Suprapubic skin (tissue), 4 donors: ENCODE data around the gene DLGAP4. TPM values are rescaled to one million over a fixed set of nuclear protein-coding genes. Genes with fewer than 3 reads are reported as not detected.

Source experiments
- DNase-seq, 2 donors: peaks; one replicate each; pipeline ENCODE4 v3.0.0-alpha.2; 2019; ENCODE audit warnings: low spot score in 2 of 2
- H3K27ac ChIP-seq: fragments of 200-600 bp; sonication (generic); one replicate; pipeline ENCODE4 v1.5.1; 2019
- H3K27me3 ChIP-seq: fragments of 200-600 bp; sonication (generic); one replicate; pipeline ENCODE4 v1.5.1; 2019
- H3K36me3 ChIP-seq: fragments of 200-600 bp; sonication (generic); one replicate; pipeline ENCODE4 v1.5.1; 2019
- H3K4me1 ChIP-seq: fragments of 200-600 bp; sonication (generic); one replicate; pipeline ENCODE4 v1.5.1; 2019
- H3K4me3 ChIP-seq: fragments of 200-600 bp; sonication (generic); one replicate; pipeline ENCODE4 v1.5.1; 2019; ENCODE audit warnings: mild to moderate bottlenecking
- H3K9me3 ChIP-seq: fragments of 200-600 bp; sonication (generic); one replicate; pipeline ENCODE4 v1.5.1; 2019
- CTCF ChIP-seq, 2 donors: fragments of 200-600 bp in 1 of 2; fragments of 450-650 bp in 1 of 2; sonication (generic) in 1 of 2; IDR thresholded peaks; one replicate each; pipeline ENCODE4 v1.5.1; 2016 to 2019; ENCODE audit warnings: antibody characterized with exemption in 2 of 2, mild to moderate bottlenecking in 1 of 2, moderate library complexity in 1 of 2
- EP300 ChIP-seq: sonication (generic); formaldehyde crosslinking; IDR thresholded peaks from one replicate; pipeline ENCODE4 v1.6.1; 2017; ENCODE audit warnings: antibody characterized with exemption
- POLR2A ChIP-seq, 2 donors: fragments of 450-650 bp; IDR thresholded peaks; one replicate each; pipeline ENCODE4 v1.6.1; 2017; ENCODE audit warnings: antibody characterized with exemption in 2 of 2, mild to moderate bottlenecking in 2 of 2, moderate library complexity in 2 of 2
- POLR2AphosphoS5 ChIP-seq, 3 donors: sonication (generic); formaldehyde crosslinking; IDR thresholded peaks; one replicate each; pipeline ENCODE4 v1.6.1; 2017; ENCODE audit warnings: antibody characterized with exemption in 3 of 3
- WGBS: methylation state at CpG from one replicate; pipeline ENCODE4 v1.1.5; 2018; 5-methylcytosine and 5-hydroxymethylcytosine counted together
- total RNA-seq, 4 donors: library from RNA; depleted of rRNA; stranded (reverse); fragments of >200 nt; gene quantifications; one replicate each; pipeline ENCODE4 v1.1.0, GENCODE V29; 2016

The DLGAP4 gene
- total RNA-seq, 4 donors from 2014 or later = 69.5 to 120 (median 96.8) TPM

GRCh38 chr20:36445847-36446246, 139.7 kb downstream of the DLGAP4 start:
- Histone ChIP-seq H3K36me3 (no peaks in the 10 kb centered on the region), H3K27ac (no peak overlapping the region), H3K4me3 (no peak overlapping the region), H3K9me3 (no peaks in the 10 kb centered on the region), H3K27me3 (no peaks in the 10 kb centered on the region), H3K4me1 (peaks cover 14% of the 10 kb centered on the region)
- no peak for DNase-seq
- WGBS = 93% methylated on average over 1 of the region's 1 CpG
- no peak for TF ChIP-seq EP300
- TF ChIP-seq POLR2AphosphoS5 (IDR thresholded peaks at IDR 0.05) = no peak
- TF ChIP-seq CTCF (IDR thresholded peaks at IDR 0.05) = no peak
- no peak for TF ChIP-seq POLR2A (IDR thresholded peaks at IDR 0.05)

DNA sequence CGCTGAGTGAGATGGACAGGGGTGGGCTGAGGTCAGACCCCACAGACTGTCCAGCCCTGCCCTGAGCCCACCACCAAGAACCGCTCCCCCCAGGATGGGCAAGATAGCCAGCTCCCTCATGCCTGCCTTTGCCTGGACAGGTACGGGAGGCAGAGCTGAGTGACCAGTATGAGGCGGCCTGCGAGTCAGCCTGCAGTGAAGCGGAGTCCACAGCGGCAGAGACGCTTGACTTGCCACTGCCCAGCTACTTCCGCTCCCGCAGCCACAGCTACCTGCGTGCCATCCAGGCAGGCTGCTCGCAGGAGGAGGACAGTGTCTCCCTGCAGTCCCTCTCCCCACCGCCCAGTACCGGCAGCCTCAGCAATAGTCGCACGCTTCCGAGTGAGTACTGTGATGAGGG, 140.4 kb downstream of the DLGAP4 start:
- 91% methylated on average over 17 of the region's 17 CpGs for WGBS
- no peaks in the 10 kb centered on the region for H3K36me3 ChIP-seq
- no peaks in the 10 kb centered on the region for H3K27me3 ChIP-seq
- no peaks in the 10 kb centered on the region for H3K9me3 ChIP-seq
- H3K27ac ChIP-seq = no peak overlapping the region
- TF ChIP-seq EP300 (no peak), POLR2AphosphoS5 (IDR thresholded peaks at IDR 0.05) (no peak), CTCF (IDR thresholded peaks at IDR 0.05) (no peak), POLR2A (IDR thresholded peaks at IDR 0.05) (no peak)
- no peak for DNase-seq
- H3K4me3 ChIP-seq = no peak overlapping the region
- peaks cover 14% of the 10 kb centered on the region for H3K4me1 ChIP-seq

- DNase-seq = no peak
- no peaks in the 10 kb centered on the region for H3K27me3 ChIP-seq
- H3K4me1 ChIP-seq = peaks cover 14% of the 10 kb centered on the region
- no peaks in the 10 kb centered on the region for H3K9me3 ChIP-seq
- no peaks in the 10 kb centered on the region for H3K36me3 ChIP-seq
- TF ChIP-seq POLR2AphosphoS5 (IDR thresholded peaks at IDR 0.05) (no peak), EP300 (no peak), POLR2A (IDR thresholded peaks at IDR 0.05) (no peak), CTCF (IDR thresholded peaks at IDR 0.05) (no peak)
- H3K4me3 ChIP-seq = no peak overlapping the region
- H3K27ac ChIP-seq = no peak overlapping the region
Measured at GRCh38 chr20:36447101-36447500, 141.0 kb downstream of the DLGAP4 start.

DNA sequence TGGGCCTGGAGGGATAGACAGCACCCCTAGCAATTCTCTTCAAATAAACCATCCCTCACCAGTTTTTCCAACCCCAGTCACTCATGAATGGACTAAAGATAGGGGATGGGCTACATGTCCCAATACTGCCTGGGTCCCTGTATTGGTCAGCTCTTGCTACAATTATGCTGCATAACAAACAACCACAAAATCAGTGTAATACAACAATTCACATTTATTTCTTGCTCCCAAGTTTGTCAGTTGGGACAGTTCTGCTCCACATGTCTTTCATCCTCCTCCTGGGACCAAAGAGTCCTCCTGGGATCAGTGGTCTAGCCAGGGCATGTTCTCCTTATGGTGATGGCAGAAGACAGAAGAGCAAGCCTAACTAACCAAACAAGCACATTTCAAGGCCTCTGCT, 143.5 kb downstream of the DLGAP4 start:
- DNase-seq = no peak
- Histone ChIP-seq H3K4me1 (peaks cover 18% of the 10 kb centered on the region), H3K27ac (no peak overlapping the region), H3K27me3 (no peaks in the 10 kb centered on the region), H3K36me3 (no peaks in the 10 kb centered on the region), H3K4me3 (no peak overlapping the region), H3K9me3 (no peaks in the 10 kb centered on the region)
- TF ChIP-seq POLR2A (IDR thresholded peaks at IDR 0.05) (no peak), EP300 (no peak), CTCF (IDR thresholded peaks at IDR 0.05) (no peak), POLR2AphosphoS5 (IDR thresholded peaks at IDR 0.05) (no peak)

DNA sequence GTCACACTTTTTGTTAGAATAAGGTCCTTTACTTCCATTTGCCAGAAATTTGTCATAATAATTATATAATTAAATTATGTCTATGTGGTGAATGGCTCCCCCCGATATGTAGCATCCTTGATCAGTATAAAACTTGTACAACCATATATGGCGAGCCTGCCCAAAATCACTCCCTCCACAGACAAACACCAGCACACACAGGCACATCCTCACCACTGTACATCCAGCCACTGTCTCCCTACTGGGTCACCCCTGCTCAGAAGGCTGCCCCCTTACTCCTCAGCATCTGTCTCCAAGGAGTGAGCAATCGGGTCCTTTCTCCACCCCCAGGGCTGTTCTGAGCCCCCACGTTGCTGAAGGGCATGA, 148.2 kb downstream of the DLGAP4 start:
- H3K9me3 ChIP-seq = no peaks in the 10 kb centered on the region
- H3K4me3 ChIP-seq = no peak overlapping the region
- H3K4me1 ChIP-seq = peaks cover 11% of the 10 kb centered on the region
- no peaks in the 10 kb centered on the region for H3K27me3 ChIP-seq
- WGBS = 49% methylated on average over 4 of the region's 4 CpGs
- no peak for DNase-seq
- H3K27ac ChIP-seq = no peak overlapping the region
- no peaks in the 10 kb centered on the region for H3K36me3 ChIP-seq
- TF ChIP-seq CTCF (IDR thresholded peaks at IDR 0.05) (no peak), EP300 (no peak), POLR2A (IDR thresholded peaks at IDR 0.05) (no peak), POLR2AphosphoS5 (IDR thresholded peaks at IDR 0.05) (no peak)
